Hepatocyte (in vitro differentiated cells): Measurements from ENCODE around the gene ZBTB8B.
"Not testable (repeated sequence)": the region's sequence is repeated elsewhere in the genome, so short reads cannot be mapped to it uniquely, and the experiment has no call there.

Source experiments
- EZH2phosphoT487 ChIP-seq: fragments of 200-600 bp; sonication (generic); IDR thresholded peaks from one replicate; pipeline ENCODE4 v1.6.1; 2018; ENCODE audit warnings: antibody characterized with exemption, mild to moderate bottlenecking, low read depth, moderate library complexity; ENCODE audit not compliant: unreplicated experiment, severe bottlenecking
- TF ChIP-seq, protein P1 (sequence below): fragments of 200-600 bp; sonication (generic); IDR thresholded peaks from 2 replicates; pipeline ENCODE4 v1.5.1; 2016; ENCODE audit warnings: antibody characterized with exemption, mild to moderate bottlenecking; ENCODE audit not compliant: poor library complexity

DNA sequence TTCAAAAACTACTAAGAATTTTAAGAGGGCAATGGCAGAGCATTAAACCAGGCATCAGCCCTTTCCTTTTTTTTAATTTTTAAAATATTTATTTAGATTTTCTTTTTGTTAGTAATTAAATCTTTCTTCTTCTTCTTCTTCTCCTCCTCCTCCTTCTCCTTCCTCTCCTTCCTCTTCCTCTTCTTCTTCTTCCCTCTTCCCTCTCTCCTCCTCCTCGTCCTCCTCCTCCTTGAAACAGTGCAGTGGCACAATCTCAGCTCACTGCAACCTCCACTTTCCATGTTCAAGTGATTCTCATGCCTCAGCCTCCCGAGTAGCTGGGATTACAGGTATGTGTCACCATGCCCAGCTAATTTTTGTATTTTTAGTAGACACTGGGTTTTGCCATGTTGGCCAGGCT, 1.9 kb upstream of the ZBTB8B start:
- TF ChIP-seq, protein P1, sequence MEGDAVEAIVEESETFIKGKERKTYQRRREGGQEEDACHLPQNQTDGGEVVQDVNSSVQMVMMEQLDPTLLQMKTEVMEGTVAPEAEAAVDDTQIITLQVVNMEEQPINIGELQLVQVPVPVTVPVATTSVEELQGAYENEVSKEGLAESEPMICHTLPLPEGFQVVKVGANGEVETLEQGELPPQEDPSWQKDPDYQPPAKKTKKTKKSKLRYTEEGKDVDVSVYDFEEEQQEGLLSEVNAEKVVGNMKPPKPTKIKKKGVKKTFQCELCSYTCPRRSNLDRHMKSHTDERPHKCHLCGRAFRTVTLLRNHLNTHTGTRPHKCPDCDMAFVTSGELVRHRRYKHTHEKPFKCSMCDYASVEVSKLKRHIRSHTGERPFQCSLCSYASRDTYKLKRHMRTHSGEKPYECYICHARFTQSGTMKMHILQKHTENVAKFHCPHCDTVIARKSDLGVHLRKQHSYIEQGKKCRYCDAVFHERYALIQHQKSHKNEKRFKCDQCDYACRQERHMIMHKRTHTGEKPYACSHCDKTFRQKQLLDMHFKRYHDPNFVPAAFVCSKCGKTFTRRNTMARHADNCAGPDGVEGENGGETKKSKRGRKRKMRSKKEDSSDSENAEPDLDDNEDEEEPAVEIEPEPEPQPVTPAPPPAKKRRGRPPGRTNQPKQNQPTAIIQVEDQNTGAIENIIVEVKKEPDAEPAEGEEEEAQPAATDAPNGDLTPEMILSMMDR = not testable (repeated sequence)
- not testable (repeated sequence) for TF ChIP-seq EZH2phosphoT487
